Fibroblast of lung (primary cell): ENCODE data around the gene STX1A. TPM values are rescaled to one million over a fixed set of nuclear protein-coding genes. Genes with fewer than 3 reads are reported as not detected.

Experiments
- DNase-seq, 2 donors: peaks; one replicate each; pipeline versions ENCODE4 v3.0.0 to v3.0.0-alpha.2; 2010; ENCODE audit warnings: low read depth in 2 of 2
- H2AFZ ChIP-seq: 2 replicates; pipeline ENCODE4 v1.5.1; 2012; ENCODE audit warnings: low read length, control low read depth, inconsistent platforms
- H3K27ac ChIP-seq: 2 replicates; pipeline ENCODE4 v1.5.1; 2011; ENCODE audit warnings: low read length, control low read depth; ENCODE audit not compliant: insufficient read depth
- H3K27me3 ChIP-seq: 2 replicates; pipeline ENCODE4 v1.5.1; 2011; ENCODE audit warnings: mild to moderate bottlenecking, low read length; ENCODE audit not compliant: control insufficient read depth, insufficient read depth
- H3K36me3 ChIP-seq: 2 replicates; pipeline ENCODE4 v1.5.1; 2011; ENCODE audit warnings: low read length; ENCODE audit not compliant: control insufficient read depth, insufficient read depth
- H3K4me1 ChIP-seq: 2 replicates; pipeline ENCODE4 v1.5.1; 2011; ENCODE audit warnings: low read length; ENCODE audit not compliant: control insufficient read depth, insufficient read depth; ENCODE audit errors: extremely low read depth
- H3K4me2 ChIP-seq: 2 replicates; pipeline ENCODE4 v1.5.1; 2011; ENCODE audit warnings: low read length, control low read depth; ENCODE audit not compliant: insufficient read depth; ENCODE audit errors: extremely low read depth
- H3K4me3 ChIP-seq, 4 experiments: fragments of 200-600 bp in 1 of 4; sonication (generic) in 1 of 4; replicated peaks in 1 of 4; 2 replicates each; pipeline ENCODE4 v1.5.1; 2011 to 2016; ENCODE audit warnings: low read length in 4 of 4, low read depth in 3 of 4, mild to moderate bottlenecking in 3 of 4, control low read depth in 2 of 4, inconsistent platforms in 1 of 4, mixed read lengths in 1 of 4; ENCODE audit not compliant: insufficient read depth in 1 of 4; ENCODE audit errors: control extremely low read depth in 1 of 4
- H3K79me2 ChIP-seq: 2 replicates; pipeline ENCODE4 v1.5.1; 2012; ENCODE audit warnings: mild to moderate bottlenecking, low read length, inconsistent platforms; ENCODE audit not compliant: control insufficient read depth, insufficient read depth
- H3K9ac ChIP-seq: 2 replicates; pipeline ENCODE4 v1.5.1; 2011; ENCODE audit warnings: mild to moderate bottlenecking, low read length, control low read depth; ENCODE audit not compliant: insufficient read depth
- H3K9me3 ChIP-seq: 2 replicates; pipeline ENCODE4 v1.5.1; 2012; ENCODE audit warnings: low read depth, low read length; ENCODE audit not compliant: control insufficient read depth, insufficient read depth
- H4K20me1 ChIP-seq: 2 replicates; pipeline ENCODE4 v1.5.1; 2011; ENCODE audit warnings: low read length; ENCODE audit not compliant: control insufficient read depth, insufficient read depth; ENCODE audit errors: extremely low read depth
- CTCF ChIP-seq, 2 donors: IDR thresholded peaks in 1 of 2; conservative IDR thresholded peaks in 1 of 2; 1 replicate in 1 of 2; 2 replicates in 1 of 2; pipeline ENCODE4 v1.5.1; 2011 to 2012; ENCODE audit warnings: low read length in 2 of 2, control low read depth in 1 of 2, inconsistent platforms in 1 of 2, low read depth in 1 of 2, mild to moderate bottlenecking in 1 of 2
- EZH2 ChIP-seq: IDR thresholded peaks from 2 replicates; pipeline ENCODE4 v1.5.1; 2012; ENCODE audit warnings: low read length, control low read depth, mild to moderate bottlenecking; ENCODE audit errors: missing control alignments
- polyA plus RNA-seq, 2 donors: library from polyadenylated mRNA; depleted of rRNA in 1 of 2; stranded (reverse) in 1 of 2; unstranded in 1 of 2; fragments of >200 nt; gene quantifications; 2 replicates each; pipeline ENCODE4 v1.2.1, GENCODE V29; 2011 to 2012; ENCODE audit warnings: missing spikeins in 1 of 2
- total RNA-seq: library from RNA; depleted of rRNA; stranded (reverse); fragments of >200 nt; gene quantifications from 2 replicates; pipeline ENCODE4 v1.2.1, GENCODE V29; 2014

Gene STX1A
- total and polyA plus RNA-seq, 2 donors (not counting 1 experiment from before 2014, with no cell fraction given): 7.8 to 8.1 TPM

- H3K36me3 ChIP-seq: no peaks in the 10 kb centered on the region
- H3K27ac ChIP-seq: no peak overlapping the region
- H2AFZ ChIP-seq: no peak overlapping the region
- DNase-seq: no peak
- H3K4me1 ChIP-seq: no peaks in the 10 kb centered on the region
- no peak for TF ChIP-seq EZH2
- TF ChIP-seq CTCF (conservative IDR thresholded peaks at IDR 0.05 in 1 of 2, IDR thresholded peaks at IDR 0.05 in 1 of 2; ENCODE audit: low read depth in 1 of 2, low read length in 2 of 2): no peak
- no peak overlapping the region for H3K4me3 ChIP-seq
- no peak overlapping the region for H3K4me2 ChIP-seq
- H3K27me3 ChIP-seq: peaks cover 19% of the 10 kb centered on the region
- no peaks in the 10 kb centered on the region for H4K20me1 ChIP-seq
- H3K9ac ChIP-seq: no peak overlapping the region
- no peaks in the 10 kb centered on the region for H3K79me2 ChIP-seq
- no peaks in the 10 kb centered on the region for H3K9me3 ChIP-seq
Observed at GRCh38 chr7:73766556-73767229, 47.2 kb upstream of the STX1A start.

GRCh38 chr7:73762659-73762999 lies 43.2 kb upstream of the STX1A start:
- no peak overlapping the region for H3K9ac ChIP-seq
- no peak for TF ChIP-seq CTCF (conservative IDR thresholded peaks at IDR 0.05 in 1 of 2, IDR thresholded peaks at IDR 0.05 in 1 of 2; ENCODE audit: low read depth in 1 of 2, low read length in 2 of 2)
- TF ChIP-seq EZH2: no peak

GRCh38 chr7:73761854-73762658 lies 42.6 kb upstream of the STX1A start:
- no peak for DNase-seq
- Histone ChIP-seq H3K9ac (no peak overlapping the region), H3K27me3 (no peaks in the 10 kb centered on the region), H3K79me2 (no peaks in the 10 kb centered on the region), H3K36me3 (no peaks in the 10 kb centered on the region), H3K4me2 (no peak overlapping the region), H2AFZ (no peak overlapping the region), H3K9me3 (no peaks in the 10 kb centered on the region), H4K20me1 (no peaks in the 10 kb centered on the region), H3K27ac (no peak overlapping the region), H3K4me1 (no peaks in the 10 kb centered on the region), H3K4me3 (no peak overlapping the region)
- TF ChIP-seq EZH2 (no peak), CTCF (conservative IDR thresholded peaks at IDR 0.05 in 1 of 2, IDR thresholded peaks at IDR 0.05 in 1 of 2; ENCODE audit: low read depth in 1 of 2, low read length in 2 of 2) (no peak)

More at GRCh38 chr7:73762659-73762999, 43.2 kb upstream of the STX1A start:
- H3K9me3 ChIP-seq: no peaks in the 10 kb centered on the region
- no peaks in the 10 kb centered on the region for H3K36me3 ChIP-seq
- H4K20me1 ChIP-seq: no peaks in the 10 kb centered on the region
- no peaks in the 10 kb centered on the region for H3K4me1 ChIP-seq
- DNase-seq: no peak
- no peaks in the 10 kb centered on the region for H3K27me3 ChIP-seq
- no peaks in the 10 kb centered on the region for H3K79me2 ChIP-seq
- no peak overlapping the region for H3K4me3 ChIP-seq
- H2AFZ ChIP-seq: no peak overlapping the region
- no peak overlapping the region for H3K4me2 ChIP-seq
- no peak overlapping the region for H3K27ac ChIP-seq
